Cardiac muscle cell (in vitro differentiated cells and primary cell): ENCODE data around the gene TMEM185B. TPM values are rescaled to one million over a fixed set of nuclear protein-coding genes. Genes with fewer than 3 reads are reported as not detected.
"Not testable (repeated sequence)": the region's sequence is repeated elsewhere in the genome, so short reads cannot be mapped to it uniquely, and the experiment has no call there.

Experiments
- DNase-seq, 2 donors: peaks; one replicate each; pipeline versions ENCODE4 v3.0.0 to v3.0.0-alpha.2; 2010 to 2017; ENCODE audit warnings: low read depth in 1 of 2, low spot score in 1 of 2
- H3K27ac ChIP-seq: fragments of 200-600 bp; sonication (generic); 2 replicates; pipeline ENCODE4 v1.5.1; 2016
- H3K27me3 ChIP-seq: fragments of 200-600 bp; sonication (generic); 2 replicates; pipeline ENCODE4 v1.6.0; 2016; ENCODE audit warnings: control low read depth
- H3K36me3 ChIP-seq: fragments of 200-600 bp; sonication (generic); 2 replicates; pipeline ENCODE4 v1.5.1; 2016; ENCODE audit warnings: control low read depth
- H3K4me1 ChIP-seq: fragments of 200-600 bp; sonication (generic); 2 replicates; pipeline ENCODE4 v1.8.1; 2017; ENCODE audit warnings: low read depth, mild to moderate bottlenecking, mixed run types
- H3K4me3 ChIP-seq: fragments of 200-600 bp; sonication (generic); 2 replicates; pipeline ENCODE4 v1.5.1; 2016; ENCODE audit warnings: mild to moderate bottlenecking
- H3K9me3 ChIP-seq: fragments of 200-600 bp; sonication (generic); 2 replicates; pipeline ENCODE4 v1.5.1; 2017; ENCODE audit warnings: low read depth, mild to moderate bottlenecking, control low read depth
- CTCF ChIP-seq: IDR thresholded peaks from 2 replicates; pipeline ENCODE4 v1.5.1; 2012; ENCODE audit warnings: low read depth, mild to moderate bottlenecking, low read length
- polyA plus RNA-seq: library from polyadenylated mRNA; unstranded; fragments of >200 nt; fragmentation: Nextera tagmentation; extraction: Ambion mirVana; gene quantifications from 2 replicates; pipeline ENCODE4 v1.2.1, GENCODE V29; 2016
- total RNA-seq: library from RNA; depleted of rRNA; stranded (reverse); fragments of >200 nt; gene quantifications from 2 replicates; pipeline ENCODE4 v1.2.3, GENCODE V29; 2016

The TMEM185B gene
- total and polyA plus RNA-seq, 2 experiments from 2014 or later: 21.3 to 43.4 TPM

GRCh38 chr2:120265006-120265405, 41.8 kb upstream of the TMEM185B start:
- Histone ChIP-seq H3K4me1 (no peaks in the 10 kb centered on the region), H3K36me3 (no peaks in the 10 kb centered on the region), H3K27me3 (no peaks in the 10 kb centered on the region), H3K9me3 (no peaks in the 10 kb centered on the region), H3K4me3 (no peak overlapping the region), H3K27ac (no peak overlapping the region)
- no peak for TF ChIP-seq CTCF
- DNase-seq: no peak

- Histone ChIP-seq H3K36me3 (no peaks in the 10 kb centered on the region), H3K9me3 (no peaks in the 10 kb centered on the region), H3K4me1 (no peaks in the 10 kb centered on the region), H3K27ac (no peak overlapping the region), H3K27me3 (no peaks in the 10 kb centered on the region), H3K4me3 (no peak overlapping the region)
- TF ChIP-seq CTCF: no peak
- peak in 1 of 2 donors; percentile 80 for DNase-seq
These were observed 39.7 kb upstream of the TMEM185B start for GRCh38 chr2:120262761-120263428.

DNA sequence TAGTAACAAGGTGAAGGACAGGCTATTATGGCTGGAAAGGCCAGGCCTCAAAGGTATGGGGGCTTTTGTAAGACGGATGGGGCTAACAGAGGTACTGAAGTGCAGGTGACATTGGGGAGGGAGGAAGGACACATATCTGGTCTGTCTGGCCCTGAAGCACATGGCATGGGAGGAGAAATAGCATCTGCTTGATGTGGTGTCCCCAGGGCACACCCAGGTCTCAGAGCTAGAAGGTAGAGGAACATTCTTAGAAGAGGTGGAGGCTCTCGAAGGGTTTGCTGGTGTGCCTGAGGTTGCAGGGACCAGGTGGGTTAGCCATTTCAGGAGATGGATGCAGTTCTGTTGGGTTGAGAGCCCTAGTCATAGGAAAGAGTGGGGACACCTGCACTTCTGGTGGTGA, 39.0 kb upstream of the TMEM185B start:
- no peak for DNase-seq
- Histone ChIP-seq H3K27ac (no peak overlapping the region), H3K4me1 (no peaks in the 10 kb centered on the region), H3K36me3 (no peaks in the 10 kb centered on the region), H3K9me3 (no peaks in the 10 kb centered on the region), H3K27me3 (no peaks in the 10 kb centered on the region), H3K4me3 (no peak overlapping the region)
- TF ChIP-seq CTCF: no peak

- Histone ChIP-seq H3K4me3 (no peak overlapping the region), H3K27me3 (no peaks in the 10 kb centered on the region), H3K27ac (no peak overlapping the region), H3K4me1 (no peaks in the 10 kb centered on the region), H3K9me3 (no peaks in the 10 kb centered on the region), H3K36me3 (no peaks in the 10 kb centered on the region)
- TF ChIP-seq CTCF: no peak
- no peak for DNase-seq
These were observed 38.3 kb upstream of the TMEM185B start for GRCh38 chr2:120261387-120262006.

DNA sequence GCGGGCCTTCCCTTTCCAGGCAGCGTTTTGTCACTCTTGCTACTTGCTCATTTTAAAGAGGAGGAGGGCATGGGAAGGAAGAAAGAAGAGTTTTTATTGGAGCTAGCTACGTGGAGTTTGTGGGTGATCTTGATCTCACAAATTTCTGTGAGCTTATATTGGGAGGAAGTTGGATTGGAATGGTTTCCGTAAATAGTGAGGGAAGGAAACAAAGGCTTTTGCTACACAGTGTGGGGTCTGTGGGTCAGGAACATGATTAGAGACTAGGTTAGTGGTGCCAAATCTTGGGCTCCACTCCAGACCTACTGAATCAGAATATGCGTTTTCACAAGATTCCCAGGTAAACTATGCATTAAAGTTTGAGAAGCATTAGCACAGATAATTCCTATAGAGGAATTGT, 37.5 kb upstream of the TMEM185B start:
- H3K36me3 ChIP-seq: no peaks in the 10 kb centered on the region
- no peaks in the 10 kb centered on the region for H3K9me3 ChIP-seq
- TF ChIP-seq CTCF: no peak
- no peaks in the 10 kb centered on the region for H3K27me3 ChIP-seq
- no peak overlapping the region for H3K4me3 ChIP-seq
- no peak overlapping the region for H3K27ac ChIP-seq
- no peak for DNase-seq
- no peaks in the 10 kb centered on the region for H3K4me1 ChIP-seq

- not testable (repeated sequence) for H3K9me3 ChIP-seq, H3K4me3 ChIP-seq, H3K36me3 ChIP-seq, H3K27ac ChIP-seq, DNase-seq, H3K27me3 ChIP-seq, H3K4me1 ChIP-seq
These were observed 36.7 kb upstream of the TMEM185B start for GRCh38 chr2:120259939-120260338.
